ENCODE results near the gene CD27. TPM values are rescaled to one million over a fixed set of nuclear protein-coding genes. Genes with fewer than 3 reads are reported as not detected.

Gene CD27
- total RNA-seq, 2 donors from 2014 or later, result not detected

DNA sequence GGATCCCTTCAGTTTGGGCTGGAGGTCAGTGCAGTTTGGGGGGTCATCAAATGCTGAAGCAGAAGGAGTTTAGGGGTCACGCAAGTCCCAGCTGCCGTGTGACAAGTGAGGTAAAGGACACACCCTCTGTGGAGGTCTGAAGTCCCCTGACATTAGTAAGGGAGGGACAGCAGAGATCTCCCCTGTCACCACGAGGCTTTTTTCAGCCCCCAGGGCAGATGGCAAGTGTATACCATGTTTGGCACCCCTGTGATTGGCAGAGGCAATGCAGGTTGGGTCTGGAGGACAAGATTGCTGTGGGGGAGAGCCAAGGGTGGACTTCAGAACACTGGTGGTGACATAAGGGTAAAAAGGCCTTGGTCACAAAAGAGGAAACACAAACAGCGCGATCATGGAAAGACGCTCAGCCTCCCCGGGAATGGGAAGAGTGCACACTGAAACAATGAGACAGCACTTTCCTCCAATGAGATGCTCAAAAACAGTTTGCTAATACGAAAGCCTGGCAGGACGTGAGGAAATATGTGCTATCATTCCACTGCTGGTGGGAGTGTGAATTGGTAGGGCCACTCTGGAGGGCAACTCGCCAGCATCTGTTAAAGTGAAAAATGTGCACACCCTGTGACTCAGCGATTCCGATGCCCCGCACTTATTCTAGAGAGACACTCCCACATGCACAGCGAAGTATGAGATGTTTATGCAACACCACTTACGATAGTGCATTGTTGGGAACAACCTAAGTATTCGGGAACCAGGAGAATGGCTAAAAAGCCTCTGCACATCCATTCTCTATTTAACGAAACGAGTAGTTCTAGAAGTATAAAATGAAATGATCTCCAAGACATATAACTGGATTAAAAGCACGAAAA, 14.4 kb upstream of the CD27 start:
- Histone ChIP-seq H3K9me3 (no peaks in the 10 kb centered on the region), H3K4me3 (no peak overlapping the region), H3K36me3 (replicated peaks in 1 of 2; ENCODE audit: insufficient read depth in 1 of 2, low read depth in 2 of 2) (no peaks in the 10 kb centered on the region), H3K4me1 (peaks cover 5% of the 10 kb centered on the region), H3K27me3 (no peaks in the 10 kb centered on the region), H3K27ac (peak overlapping the region in 2 of 4 donors; percentile 36 to 44)
- WGBS, 2 donors, result 29 to 32% methylated on average over 19 of the region's 19 CpGs
- no peak for TF ChIP-seq POLR2A (IDR thresholded peaks at IDR 0.05)
- TF ChIP-seq, protein P1, sequence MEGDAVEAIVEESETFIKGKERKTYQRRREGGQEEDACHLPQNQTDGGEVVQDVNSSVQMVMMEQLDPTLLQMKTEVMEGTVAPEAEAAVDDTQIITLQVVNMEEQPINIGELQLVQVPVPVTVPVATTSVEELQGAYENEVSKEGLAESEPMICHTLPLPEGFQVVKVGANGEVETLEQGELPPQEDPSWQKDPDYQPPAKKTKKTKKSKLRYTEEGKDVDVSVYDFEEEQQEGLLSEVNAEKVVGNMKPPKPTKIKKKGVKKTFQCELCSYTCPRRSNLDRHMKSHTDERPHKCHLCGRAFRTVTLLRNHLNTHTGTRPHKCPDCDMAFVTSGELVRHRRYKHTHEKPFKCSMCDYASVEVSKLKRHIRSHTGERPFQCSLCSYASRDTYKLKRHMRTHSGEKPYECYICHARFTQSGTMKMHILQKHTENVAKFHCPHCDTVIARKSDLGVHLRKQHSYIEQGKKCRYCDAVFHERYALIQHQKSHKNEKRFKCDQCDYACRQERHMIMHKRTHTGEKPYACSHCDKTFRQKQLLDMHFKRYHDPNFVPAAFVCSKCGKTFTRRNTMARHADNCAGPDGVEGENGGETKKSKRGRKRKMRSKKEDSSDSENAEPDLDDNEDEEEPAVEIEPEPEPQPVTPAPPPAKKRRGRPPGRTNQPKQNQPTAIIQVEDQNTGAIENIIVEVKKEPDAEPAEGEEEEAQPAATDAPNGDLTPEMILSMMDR (IDR thresholded peaks at IDR 0.05), result no peak
- intact Hi-C loops (cut with DNase I), result no loop called here
- DNase-seq (peak; percentile 69 to 81 (median 78)), ATAC-seq (peak; percentile 85)

DNA sequence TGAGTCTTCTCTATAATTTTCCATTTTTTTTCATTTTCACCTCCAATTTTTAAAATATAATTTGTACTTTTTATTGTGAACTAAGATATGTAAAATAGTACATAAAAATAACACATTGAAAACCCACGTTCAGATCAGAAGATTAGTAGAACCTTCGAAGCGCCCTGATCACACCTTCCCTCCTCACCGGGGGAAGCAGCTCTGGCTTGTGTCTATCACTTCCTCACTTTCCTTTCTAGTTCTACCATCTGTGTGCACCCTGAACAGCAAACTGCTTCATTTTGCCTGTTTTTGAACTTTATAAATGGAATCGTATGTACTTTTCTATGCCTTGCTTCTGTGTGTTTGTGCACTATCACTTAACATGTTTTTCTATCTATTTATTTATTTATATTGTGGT, 11.8 kb upstream of the CD27 start:
- H3K27ac ChIP-seq, result no peak overlapping the region
- H3K4me3 ChIP-seq, result no peak overlapping the region
- peaks cover 5% of the 10 kb centered on the region for H3K4me1 ChIP-seq
- WGBS, 2 donors, result 70 to 86% methylated on average over 5 of the region's 5 CpGs
- TF ChIP-seq, protein P1 (IDR thresholded peaks at IDR 0.05), result no peak
- no peak for TF ChIP-seq POLR2A (IDR thresholded peaks at IDR 0.05)
- H3K9me3 ChIP-seq, result no peaks in the 10 kb centered on the region
- DNase-seq, result no peak
- no peaks in the 10 kb centered on the region for H3K27me3 ChIP-seq
- intact Hi-C loops (cut with DNase I), result no loop called here
- ATAC-seq, result no peak
- H3K36me3 ChIP-seq (replicated peaks in 1 of 2; ENCODE audit: insufficient read depth in 1 of 2, low read depth in 2 of 2), result no peaks in the 10 kb centered on the region

DNA sequence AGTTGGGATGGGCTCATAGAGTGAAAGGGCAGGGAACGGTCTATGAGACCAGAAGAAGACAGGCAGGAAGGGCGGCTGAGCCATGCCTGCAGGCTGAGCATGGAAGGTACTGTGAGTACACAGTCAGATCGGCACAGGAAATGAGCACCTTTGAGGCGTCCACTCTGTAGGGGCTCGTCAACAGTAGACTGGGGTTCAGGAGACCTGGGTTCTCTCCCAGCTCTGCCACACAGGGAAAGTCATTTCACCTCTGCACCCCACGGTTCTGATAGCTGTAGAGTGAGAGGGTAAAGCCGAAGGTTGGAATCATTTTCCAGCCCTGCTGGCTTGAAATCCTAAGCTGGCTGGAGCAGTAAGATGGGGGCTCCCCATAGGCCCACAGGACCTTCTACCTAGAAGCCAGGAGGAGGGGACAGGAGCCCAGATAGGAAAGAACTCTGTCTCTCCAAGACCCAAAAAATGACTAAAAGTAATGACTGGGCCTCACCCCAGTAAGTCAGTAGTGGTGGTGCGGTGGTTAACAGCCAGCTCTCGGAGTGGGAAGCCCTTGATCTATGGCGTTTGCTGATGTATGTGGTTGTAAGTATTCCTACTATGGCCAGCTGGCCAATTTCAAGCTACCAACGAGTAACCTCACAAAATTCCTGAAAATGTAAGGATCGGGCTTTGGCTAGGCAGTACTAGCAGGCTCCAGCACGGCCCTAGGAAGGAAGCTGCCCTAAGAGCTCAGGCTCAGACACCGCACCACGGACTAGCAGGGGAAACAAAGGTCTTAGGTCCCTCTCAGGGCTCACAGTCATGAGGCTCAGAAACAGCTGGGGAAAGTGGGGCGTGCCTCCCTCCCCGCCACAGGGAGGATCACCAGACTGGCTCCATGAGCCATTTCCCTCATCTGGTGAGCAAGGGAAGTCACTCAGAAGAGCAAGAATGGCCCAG, 10.3 kb upstream of the CD27 start:
- WGBS, 2 donors, result 77 to 81% methylated on average over 13 to 17 of the region's 17 CpGs
- no peak for ATAC-seq
- Histone ChIP-seq H3K9me3 (no peaks in the 10 kb centered on the region), H3K4me3 (no peak overlapping the region), H3K4me1 (peaks cover 5% of the 10 kb centered on the region), H3K36me3 (replicated peaks in 1 of 2; ENCODE audit: insufficient read depth in 1 of 2, low read depth in 2 of 2) (no peaks in the 10 kb centered on the region), H3K27ac (no peak overlapping the region), H3K27me3 (no peaks in the 10 kb centered on the region)
- DNase-seq, result peak in 1 of 4 donors; percentile 5
- intact Hi-C loops (cut with DNase I), result no loop called here
- no peak for TF ChIP-seq POLR2A (IDR thresholded peaks at IDR 0.05)
- TF ChIP-seq, protein P1 (IDR thresholded peaks at IDR 0.05), result no peak

DNA sequence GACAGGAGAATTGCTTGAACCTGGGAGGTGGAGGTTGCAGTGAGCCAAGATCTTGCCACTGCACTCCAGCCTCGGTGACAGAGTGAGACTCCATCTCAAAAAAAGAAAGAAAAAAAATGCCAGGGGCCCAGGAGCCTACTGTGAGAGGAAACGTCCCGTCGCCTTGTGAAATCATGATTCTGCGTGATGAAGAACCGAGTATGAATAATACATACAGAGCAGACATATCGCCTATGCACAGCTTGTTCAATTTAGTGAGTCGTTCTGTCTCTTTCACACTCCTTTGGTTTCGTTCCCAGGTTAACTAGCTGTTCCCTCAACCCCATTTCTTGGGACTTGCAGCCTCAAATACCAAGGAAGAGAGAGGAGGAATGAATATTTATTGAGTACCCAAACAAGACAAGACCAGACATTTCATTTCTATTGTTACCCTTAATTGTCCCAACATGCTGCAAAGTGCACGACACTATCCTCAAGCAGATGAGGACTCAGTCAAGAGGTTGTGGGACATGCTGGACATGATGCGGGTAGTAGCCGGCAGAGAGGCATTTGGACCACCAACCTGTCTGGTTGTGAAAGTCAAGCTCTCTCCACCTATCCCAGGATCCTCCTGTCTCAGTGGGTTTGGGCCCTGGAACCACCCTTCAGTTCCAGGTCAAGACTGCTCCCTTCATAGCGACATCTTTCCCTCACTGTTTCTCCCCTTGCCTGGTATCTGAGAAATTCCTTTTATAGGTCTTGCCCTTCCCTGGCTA, 8.6 kb upstream of the CD27 start:
- no peak for ATAC-seq
- intact Hi-C loops (cut with DNase I), result no loop called here
- H3K36me3 ChIP-seq (replicated peaks in 1 of 2; ENCODE audit: insufficient read depth in 1 of 2, low read depth in 2 of 2), result no peaks in the 10 kb centered on the region
- TF ChIP-seq, protein P1 (IDR thresholded peaks at IDR 0.05), result no peak
- no peak for TF ChIP-seq POLR2A (IDR thresholded peaks at IDR 0.05)
- no peak overlapping the region for H3K27ac ChIP-seq
- no peak overlapping the region for H3K4me3 ChIP-seq
- DNase-seq, result peak in 1 of 4 donors; percentile 0
- 80 to 81% methylated on average over 12 to 13 of the region's 13 CpGs for WGBS, 2 donors
- no peaks in the 10 kb centered on the region for H3K9me3 ChIP-seq
- no peaks in the 10 kb centered on the region for H3K27me3 ChIP-seq
- no peaks in the 10 kb centered on the region for H3K4me1 ChIP-seq

All from body of pancreas (tissue), 4 donors.